Esophagus muscularis mucosa (tissue), 4 donors: ENCODE measurements around the gene PDE4D.

ENCODE experiments used
- CTCF ChIP-seq, 3 experiments: fragments of 200-600 bp in 2 of 3; fragments of 450-650 bp in 1 of 3; sonication (generic) in 2 of 3; IDR thresholded peaks; one replicate each; pipeline ENCODE4 v1.5.1; 2017 to 2019; ENCODE audit warnings: antibody characterized with exemption in 3 of 3, mild to moderate bottlenecking in 2 of 3, moderate library complexity in 1 of 3
- EP300 ChIP-seq: sonication (generic); formaldehyde crosslinking; IDR thresholded peaks from one replicate; pipeline ENCODE4 v1.6.1; 2017; ENCODE audit warnings: antibody characterized with exemption
- POLR2A ChIP-seq: fragments of 450-650 bp; IDR thresholded peaks from one replicate; pipeline ENCODE4 v1.6.1; 2017; ENCODE audit warnings: antibody characterized with exemption, moderate library complexity, mild to moderate bottlenecking, low read depth
- POLR2AphosphoS5 ChIP-seq, 2 donors: sonication (generic); formaldehyde crosslinking; IDR thresholded peaks; one replicate each; pipeline ENCODE4 v1.6.1; 2017; ENCODE audit warnings: antibody characterized with exemption in 2 of 2

DNA sequence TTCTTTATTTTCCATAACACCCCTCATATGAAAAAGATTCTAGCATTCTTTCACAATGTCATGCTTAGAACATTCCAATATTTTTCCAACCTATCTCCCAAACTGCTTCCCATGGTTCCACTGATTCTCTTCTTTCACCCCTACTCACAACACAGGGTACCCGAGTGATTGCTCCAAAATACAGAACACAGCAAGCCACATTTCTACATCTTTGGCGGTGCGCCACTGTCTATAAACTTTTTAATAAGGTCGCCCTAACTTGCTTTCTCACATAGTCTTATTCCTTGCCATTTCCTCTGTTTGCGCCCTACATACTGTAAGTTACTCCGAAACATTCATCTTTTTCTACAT, 793.6 kb downstream of the PDE4D start:
- TF ChIP-seq CTCF (IDR thresholded peaks at IDR 0.05), result no peak
- TF ChIP-seq POLR2A, result no peak
- no peak for TF ChIP-seq POLR2AphosphoS5 (IDR thresholded peaks at IDR 0.05)
- TF ChIP-seq EP300, result no peak
